ENCODE measurements around the gene GTPBP8. TPM values are rescaled to one million over a fixed set of nuclear protein-coding genes. Genes with fewer than 3 reads are reported as not detected.

GTPBP8 gene
- total RNA-seq, 1 donor from 2014 or later: 18.7 TPM

- TF ChIP-seq CTCF (IDR thresholded peaks at IDR 0.05; ENCODE audit: insufficient read depth, low read length, poor library complexity, severe bottlenecking): peak; percentile 54
- no peak overlapping the region for H3K4me3 ChIP-seq (ENCODE audit: low read depth, low read length)
- DNase-seq (ENCODE audit: low read depth): no peak
- no peaks in the 10 kb centered on the region for H3K36me3 ChIP-seq (ENCODE audit: control insufficient read depth, insufficient read depth, low read length)
- H3K27me3 ChIP-seq (ENCODE audit: control insufficient read depth, insufficient read depth, low read length): no peaks in the 10 kb centered on the region
Measured at GRCh38 chr3:112979244-112979832, 11.4 kb upstream of the GTPBP8 start.

GRCh38 chr3:112980080-112980479 is 10.7 kb upstream of the GTPBP8 start:
- Histone ChIP-seq H3K36me3 (ENCODE audit: control insufficient read depth, insufficient read depth, low read length) (no peaks in the 10 kb centered on the region), H3K27me3 (ENCODE audit: control insufficient read depth, insufficient read depth, low read length) (no peaks in the 10 kb centered on the region), H3K4me3 (ENCODE audit: low read depth, low read length) (no peak overlapping the region)
- no peak for TF ChIP-seq CTCF (IDR thresholded peaks at IDR 0.05; ENCODE audit: insufficient read depth, low read length, poor library complexity, severe bottlenecking)
- no peak for DNase-seq (ENCODE audit: low read depth)

GRCh38 chr3:112982710-112983109 is 8.1 kb upstream of the GTPBP8 start:
- no peak overlapping the region for H3K4me3 ChIP-seq (ENCODE audit: low read depth, low read length)
- no peak for TF ChIP-seq CTCF (IDR thresholded peaks at IDR 0.05; ENCODE audit: insufficient read depth, low read length, poor library complexity, severe bottlenecking)
- no peak for DNase-seq (ENCODE audit: low read depth)
- no peaks in the 10 kb centered on the region for H3K36me3 ChIP-seq (ENCODE audit: control insufficient read depth, insufficient read depth, low read length)
- H3K27me3 ChIP-seq (ENCODE audit: control insufficient read depth, insufficient read depth, low read length): no peaks in the 10 kb centered on the region

- DNase-seq (ENCODE audit: low read depth): no peak
- Histone ChIP-seq H3K27me3 (ENCODE audit: control insufficient read depth, insufficient read depth, low read length) (no peaks in the 10 kb centered on the region), H3K36me3 (ENCODE audit: control insufficient read depth, insufficient read depth, low read length) (no peaks in the 10 kb centered on the region), H3K4me3 (ENCODE audit: low read depth, low read length) (no peak overlapping the region)
- no peak for TF ChIP-seq CTCF (IDR thresholded peaks at IDR 0.05; ENCODE audit: insufficient read depth, low read length, poor library complexity, severe bottlenecking)
Measured at GRCh38 chr3:112984485-112984884, 6.3 kb upstream of the GTPBP8 start.

GRCh38 chr3:112987710-112988334 is 3.0 kb upstream of the GTPBP8 start:
- no peaks in the 10 kb centered on the region for H3K27me3 ChIP-seq (ENCODE audit: control insufficient read depth, insufficient read depth, low read length)
- DNase-seq (ENCODE audit: low read depth): no peak
- H3K4me3 ChIP-seq (ENCODE audit: low read depth, low read length): no peak overlapping the region

More at GRCh38 chr3:112987710-112988334, 3.0 kb upstream of the GTPBP8 start:
- H3K36me3 ChIP-seq (ENCODE audit: control insufficient read depth, insufficient read depth, low read length): no peaks in the 10 kb centered on the region
- no peak for TF ChIP-seq CTCF (IDR thresholded peaks at IDR 0.05; ENCODE audit: insufficient read depth, low read length, poor library complexity, severe bottlenecking)
